Measurements from ENCODE around the gene CCDC3.

GRCh38 chr10:12966067-12966466, 35.4 kb downstream of the CCDC3 start:
- no peak for TF ChIP-seq POLR2AphosphoS5 (IDR thresholded peaks at IDR 0.05; ENCODE audit: low read depth, low read length)
- TF ChIP-seq REST (IDR thresholded peaks at IDR 0.05; ENCODE audit: insufficient read depth in 1 of 2, low read depth in 2 of 2, low read length in 2 of 2) = no peak
- no peak for TF ChIP-seq TAF1 (IDR thresholded peaks at IDR 0.05; ENCODE audit: borderline replicate concordance, insufficient read depth, low read length)
- no peak for TF ChIP-seq SIN3A (IDR thresholded peaks at IDR 0.05; ENCODE audit: borderline replicate concordance, insufficient read depth, low read length)

Data from PFSK-1 (cell line).